Breast epithelium (tissue), 4 donors: Measurements from ENCODE around the gene DNAAF3. TPM values are rescaled to one million over a fixed set of nuclear protein-coding genes. Genes with fewer than 3 reads are reported as not detected.

ENCODE experiments used
- DNase-seq, 2 donors: peaks; one replicate each; pipeline ENCODE4 v3.0.0-alpha.2; 2019; ENCODE audit warnings: low spot score in 2 of 2
- H3K27ac ChIP-seq, 2 donors: fragments of 200-600 bp; sonication (generic) in 1 of 2; one replicate each; pipeline ENCODE4 v1.5.1; 2016 to 2019; ENCODE audit warnings: mild to moderate bottlenecking in 1 of 2
- H3K27me3 ChIP-seq, 2 donors: fragments of 200-600 bp; sonication (generic) in 1 of 2; one replicate each; pipeline versions ENCODE4 v1.5.1 to v1.6.0; 2017 to 2019; ENCODE audit warnings: control low read depth in 1 of 2, mild to moderate bottlenecking in 1 of 2
- H3K36me3 ChIP-seq: fragments of 200-600 bp; one replicate; pipeline ENCODE4 v1.5.1; 2019
- H3K4me1 ChIP-seq, 2 donors: fragments of 200-600 bp; sonication (generic); one replicate each; pipeline ENCODE4 v1.5.1; 2016 to 2019; ENCODE audit warnings: control low read depth in 1 of 2
- H3K4me3 ChIP-seq, 3 donors: fragments of 200-600 bp; sonication (generic); 1 replicate in 2 of 3; 2 replicates in 1 of 3; pipeline ENCODE4 v1.5.1; 2016 to 2019; ENCODE audit warnings: mild to moderate bottlenecking in 3 of 3, moderate library complexity in 2 of 3
- H3K9me3 ChIP-seq, 2 donors: fragments of 200-600 bp; sonication (generic) in 1 of 2; one replicate each; pipeline ENCODE4 v1.5.1; 2016 to 2019; ENCODE audit warnings: control low read depth in 1 of 2
- POLR2A ChIP-seq: fragments of 450-650 bp; IDR thresholded peaks from one replicate; pipeline ENCODE4 v1.6.1; 2016; ENCODE audit warnings: antibody characterized with exemption, mild to moderate bottlenecking, moderate library complexity
- POLR2AphosphoS5 ChIP-seq, 3 donors: sonication (generic); formaldehyde crosslinking; IDR thresholded peaks; one replicate each; pipeline ENCODE4 v1.6.1; 2017; ENCODE audit warnings: antibody characterized with exemption in 3 of 3
- intact Hi-C: fragments of 100-400 bp; cut with DNase I; formaldehyde crosslinking; loops from one replicate; pipeline ENCODE4 v1.15.1; 2023; ENCODE audit warnings: low total_unique reads
- total RNA-seq, 3 donors: library from RNA; depleted of rRNA; stranded (reverse); fragments of >200 nt; gene quantifications; one replicate each; pipeline ENCODE4 v1.1.0, GENCODE V29; 2016
- TF ChIP-seq, protein P1 (sequence below), 3 donors: fragments of 450-650 bp; IDR thresholded peaks; one replicate each; pipeline ENCODE4 v1.5.1; 2016 to 2017; ENCODE audit warnings: antibody characterized with exemption in 3 of 3, mild to moderate bottlenecking in 3 of 3, moderate library complexity in 3 of 3

DNAAF3 gene
- total RNA-seq, 3 donors from 2014 or later = 4.7 to 4.9 TPM; not detected in 1

DNA sequence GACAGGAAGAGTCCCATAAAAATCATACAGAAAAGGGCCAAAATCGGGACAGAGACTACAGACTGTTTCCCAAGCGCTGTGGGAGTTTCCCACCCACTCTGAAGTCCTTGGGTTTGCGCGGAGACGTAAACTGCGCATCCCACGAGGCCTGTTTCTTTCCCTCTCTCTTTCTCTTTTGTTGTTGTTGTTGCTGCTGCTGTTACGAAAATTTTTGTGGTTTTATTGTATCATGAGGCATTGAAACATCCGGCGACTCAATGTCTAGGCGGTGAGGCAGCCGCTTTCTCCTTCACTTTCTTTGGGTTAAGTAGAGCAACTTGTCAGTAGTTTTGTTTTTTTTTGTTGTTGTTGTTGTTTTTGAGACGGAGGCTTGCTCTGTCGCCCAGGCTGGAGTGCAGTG, 47.4 kb downstream of the DNAAF3 start:
- Histone ChIP-seq H3K4me1 (peaks cover 0 to 18% of the 10 kb centered on the region in 2 donors), H3K4me3 (no peak overlapping the region), H3K27ac (peak overlapping the region in 1 of 2 donors; percentile 96), H3K9me3 (no peaks in the 10 kb centered on the region), H3K36me3 (no peaks in the 10 kb centered on the region), H3K27me3 (no peaks in the 10 kb centered on the region)
- TF ChIP-seq, protein P1, sequence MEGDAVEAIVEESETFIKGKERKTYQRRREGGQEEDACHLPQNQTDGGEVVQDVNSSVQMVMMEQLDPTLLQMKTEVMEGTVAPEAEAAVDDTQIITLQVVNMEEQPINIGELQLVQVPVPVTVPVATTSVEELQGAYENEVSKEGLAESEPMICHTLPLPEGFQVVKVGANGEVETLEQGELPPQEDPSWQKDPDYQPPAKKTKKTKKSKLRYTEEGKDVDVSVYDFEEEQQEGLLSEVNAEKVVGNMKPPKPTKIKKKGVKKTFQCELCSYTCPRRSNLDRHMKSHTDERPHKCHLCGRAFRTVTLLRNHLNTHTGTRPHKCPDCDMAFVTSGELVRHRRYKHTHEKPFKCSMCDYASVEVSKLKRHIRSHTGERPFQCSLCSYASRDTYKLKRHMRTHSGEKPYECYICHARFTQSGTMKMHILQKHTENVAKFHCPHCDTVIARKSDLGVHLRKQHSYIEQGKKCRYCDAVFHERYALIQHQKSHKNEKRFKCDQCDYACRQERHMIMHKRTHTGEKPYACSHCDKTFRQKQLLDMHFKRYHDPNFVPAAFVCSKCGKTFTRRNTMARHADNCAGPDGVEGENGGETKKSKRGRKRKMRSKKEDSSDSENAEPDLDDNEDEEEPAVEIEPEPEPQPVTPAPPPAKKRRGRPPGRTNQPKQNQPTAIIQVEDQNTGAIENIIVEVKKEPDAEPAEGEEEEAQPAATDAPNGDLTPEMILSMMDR (IDR thresholded peaks at IDR 0.05) = no peak
- TF ChIP-seq POLR2A (no peak), POLR2AphosphoS5 (IDR thresholded peaks at IDR 0.05) (no peak)
- intact Hi-C loops = no loop called here
- no peak for DNase-seq

DNA sequence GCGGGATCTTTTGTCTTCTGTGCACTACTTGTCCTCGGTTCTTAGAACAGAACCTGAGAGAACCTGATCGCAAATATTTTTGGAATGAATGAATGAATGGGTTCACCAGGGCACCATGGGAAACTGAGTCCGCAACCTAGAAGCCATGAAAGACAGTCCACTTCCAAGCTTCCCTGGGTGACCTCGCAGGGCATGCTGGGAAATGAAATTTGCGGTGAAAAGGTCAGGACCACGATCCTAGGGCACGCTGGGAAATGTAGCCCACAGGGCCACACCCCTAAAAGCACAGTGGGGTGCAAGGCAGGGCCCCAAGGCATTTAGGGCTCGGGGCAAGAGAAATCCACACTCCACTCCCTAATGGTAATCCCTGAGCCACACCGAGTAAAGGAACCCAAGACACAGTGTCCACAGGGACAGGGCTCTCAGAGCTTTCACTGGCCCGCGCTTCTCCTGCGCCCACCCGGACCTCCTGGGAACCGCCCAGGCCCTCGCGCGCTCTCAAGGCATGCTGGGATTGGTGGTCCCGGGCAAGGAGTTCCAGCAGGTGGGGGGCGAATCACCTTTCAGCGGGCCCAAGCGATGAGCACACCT, 47.9 kb downstream of the DNAAF3 start:
- TF ChIP-seq POLR2A = no peak
- TF ChIP-seq, protein P1 (IDR thresholded peaks at IDR 0.05) = no peak
- no peak for TF ChIP-seq POLR2AphosphoS5 (IDR thresholded peaks at IDR 0.05)
- H3K27ac ChIP-seq = peak overlapping the region in 1 of 2 donors; percentile 96
- intact Hi-C loops = no loop called here

DNA sequence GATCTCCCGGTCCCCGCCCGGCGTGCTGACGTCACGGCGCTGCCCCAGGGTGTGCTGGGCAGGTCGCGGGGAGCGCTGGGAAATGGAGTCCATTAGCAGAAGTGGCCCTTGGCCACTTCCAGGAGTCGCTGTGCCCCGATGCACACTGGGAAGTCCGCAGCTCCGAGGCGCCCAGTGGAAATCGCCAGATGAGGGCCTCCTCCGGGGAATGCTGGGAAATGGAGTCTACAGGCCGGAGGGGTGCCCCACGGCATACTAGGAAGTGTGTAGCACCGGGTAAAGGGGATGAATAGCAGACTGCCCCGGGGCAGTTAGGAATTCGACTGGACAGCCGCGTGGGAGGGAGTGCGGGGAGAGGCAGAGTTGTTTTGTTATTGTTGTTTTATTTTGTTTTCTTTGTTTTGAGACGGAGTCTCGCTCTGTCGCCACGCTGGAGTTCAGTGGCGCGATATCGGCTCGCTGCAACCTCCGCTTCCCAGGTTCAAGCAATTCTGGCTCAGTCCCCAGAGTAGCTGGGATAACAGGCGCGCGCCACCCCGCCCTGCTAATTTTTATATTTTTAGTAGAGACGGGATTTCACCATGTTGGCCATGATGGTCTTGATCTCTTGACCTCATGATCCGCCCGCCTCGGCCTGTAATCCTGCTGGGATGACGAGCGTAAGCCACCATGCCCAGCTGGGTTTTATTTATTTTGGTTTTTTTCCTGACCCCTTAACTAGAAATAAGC, 48.6 kb downstream of the DNAAF3 start:
- Histone ChIP-seq H3K27ac (peak overlapping the region; percentile 90 to 96), H3K27me3 (no peaks in the 10 kb centered on the region)

More for the DNA sequence above, 47.9 kb downstream of the DNAAF3 start:
- Histone ChIP-seq H3K36me3 (no peaks in the 10 kb centered on the region), H3K4me1 (peaks cover 0 to 18% of the 10 kb centered on the region in 2 donors), H3K4me3 (peak overlapping the region; percentile 86 to 96 (median 93)), H3K27me3 (no peaks in the 10 kb centered on the region), H3K9me3 (no peaks in the 10 kb centered on the region)
- DNase-seq = no peak

DNA sequence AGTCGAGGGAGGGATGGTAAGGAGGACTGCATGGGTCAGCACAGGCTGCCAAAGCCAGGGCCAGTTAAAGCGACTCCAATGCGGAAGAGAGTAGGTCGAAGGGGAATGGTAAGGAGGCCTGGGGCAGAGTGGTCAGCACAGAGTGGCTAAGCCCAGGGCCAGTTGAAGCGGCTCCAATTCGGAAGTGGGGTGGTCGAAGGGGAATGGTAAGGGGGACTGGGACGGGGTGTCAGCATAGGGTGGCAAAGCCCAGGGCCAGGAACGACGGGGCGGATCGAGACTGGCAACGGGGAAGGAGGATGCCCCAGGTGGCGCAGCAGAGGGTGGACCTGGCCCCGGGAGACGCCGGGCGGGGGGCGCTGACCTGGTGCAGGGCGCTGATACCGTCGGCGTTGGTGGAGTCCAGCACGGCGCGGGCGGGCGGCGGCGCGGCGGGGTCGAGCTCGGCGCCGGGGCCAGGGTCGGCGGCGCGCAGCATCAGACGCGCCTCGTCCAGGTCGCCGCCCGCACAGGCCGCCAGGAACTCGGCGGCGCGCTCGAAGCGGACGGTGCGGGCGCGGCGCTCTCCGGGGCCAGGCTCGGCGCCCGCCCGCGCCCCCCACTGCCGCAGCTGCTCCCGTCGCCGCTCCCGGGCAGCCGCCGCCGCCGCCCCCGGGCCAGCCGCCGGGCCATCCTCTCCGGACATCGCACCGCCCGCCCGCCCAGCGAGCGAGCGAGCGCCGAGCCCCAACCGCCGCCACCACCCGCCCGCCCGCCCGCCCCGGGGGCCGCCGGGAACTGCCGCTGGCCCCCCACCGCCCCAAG, 49.4 kb downstream of the DNAAF3 start, which contains the start of gene PPP1R12C:
Gene PPP1R12C, minus strand, starts transcription at position 779 of the 804 bp plus-strand sequence. Its CDS starts 94 bp downstream, at position 685.
- no peaks in the 10 kb centered on the region for H3K36me3 ChIP-seq
- no peaks in the 10 kb centered on the region for H3K9me3 ChIP-seq
- H3K4me1 ChIP-seq = peaks cover 0 to 18% of the 10 kb centered on the region in 2 donors
- H3K27me3 ChIP-seq = no peaks in the 10 kb centered on the region
- DNase-seq = peak in 1 of 2 donors; percentile 35
- peak within 1 kb of the TSS; percentile 86 to 96 (median 93) for H3K4me3 ChIP-seq
- H3K27ac ChIP-seq = peak within 1 kb of the TSS; percentile 90 to 96
- intact Hi-C loops = no loop called here
- no peak for TF ChIP-seq POLR2AphosphoS5 (IDR thresholded peaks at IDR 0.05)
- TF ChIP-seq, protein P1 (IDR thresholded peaks at IDR 0.05) = no peak
- TF ChIP-seq POLR2A = no peak

More for the DNA sequence above, 48.6 kb downstream of the DNAAF3 start:
- intact Hi-C loops = no loop called here
- Histone ChIP-seq H3K4me1 (peaks cover 0 to 18% of the 10 kb centered on the region in 2 donors), H3K36me3 (no peaks in the 10 kb centered on the region), H3K4me3 (peak overlapping the region; percentile 86 to 96 (median 93)), H3K9me3 (no peaks in the 10 kb centered on the region)
- TF ChIP-seq POLR2AphosphoS5 (IDR thresholded peaks at IDR 0.05) (peak; percentile 55 to 79 (median 77)), POLR2A (no peak)
- TF ChIP-seq, protein P1 (IDR thresholded peaks at IDR 0.05) = peak in 2 of 3 donors; percentile 9 to 15
- peak; percentile 96 to 97 for DNase-seq
